ENCODE data around the gene ZSCAN26. TPM values are rescaled to one million over a fixed set of nuclear protein-coding genes. Genes with fewer than 3 reads are reported as not detected.

ZSCAN26 gene
- polyA plus RNA-seq, 1 donor from 2014 or later = 91.2 TPM

- Histone ChIP-seq H3F3A (ENCODE audit: insufficient read depth, low read length, poor library complexity, severe bottlenecking) (peaks cover 4% of the 10 kb centered on the region), H2AFZ (ENCODE audit: low read depth, low read length) (no peak overlapping the region), H3K4me3 (ENCODE audit: low read length) (no peak overlapping the region), H3K79me2 (replicated peaks; ENCODE audit: insufficient read depth, low read length) (no peaks in the 10 kb centered on the region), H3K4me2 (ENCODE audit: low read length) (no peak overlapping the region), H3K27me3 (ENCODE audit: insufficient read depth, low read depth, low read length) (no peaks in the 10 kb centered on the region), H4K20me1 (ENCODE audit: insufficient read depth) (no peaks in the 10 kb centered on the region), H3K9me3 (ENCODE audit: low read length) (no peaks in the 10 kb centered on the region), H3K9ac (ENCODE audit: low read length) (no peak overlapping the region), H3K36me3 (ENCODE audit: insufficient read depth, low read length) (no peaks in the 10 kb centered on the region), H3K9me2 (ENCODE audit: insufficient read depth, low read length) (no peaks in the 10 kb centered on the region), H3K27ac (ENCODE audit: low read length) (no peak overlapping the region)
- TF ChIP-seq TAF1 (IDR thresholded peaks at IDR 0.05; ENCODE audit: low read depth) = no peak
- TF ChIP-seq EZH2 (IDR thresholded peaks at IDR 0.05; ENCODE audit: borderline replicate concordance, insufficient read depth, low read length, poor library complexity, severe bottlenecking) = no peak
- TF ChIP-seq MXI1 (conservative IDR thresholded peaks at IDR 0.05; ENCODE audit: poor library complexity, severe bottlenecking) = no peak
- no peak for TF ChIP-seq EP300 (conservative IDR thresholded peaks at IDR 0.05; ENCODE audit: poor library complexity, severe bottlenecking)
- no peak for TF ChIP-seq RAD21 (conservative IDR thresholded peaks at IDR 0.05)
- TF ChIP-seq REST (IDR thresholded peaks at IDR 0.05; ENCODE audit: borderline replicate concordance) = no peak
- no peak for TF ChIP-seq POLR2AphosphoS5 (IDR thresholded peaks at IDR 0.05)
- TF ChIP-seq CTCF (IDR thresholded peaks at IDR 0.05; ENCODE audit: poor library complexity, severe bottlenecking) = no peak
- no peak for TF ChIP-seq SMC3 (conservative IDR thresholded peaks at IDR 0.05; ENCODE audit: poor library complexity)
Measured at GRCh38 chr6:28240471-28240870, 26.5 kb upstream of the ZSCAN26 start.

GRCh38 chr6:28243946-28244345 is 23.0 kb upstream of the ZSCAN26 start:
- H3K27me3 ChIP-seq (ENCODE audit: insufficient read depth, low read depth, low read length) = no peaks in the 10 kb centered on the region
- no peak overlapping the region for H3K4me3 ChIP-seq (ENCODE audit: low read length)
- TF ChIP-seq TAF1 (IDR thresholded peaks at IDR 0.05; ENCODE audit: low read depth) = no peak
- TF ChIP-seq EP300 (conservative IDR thresholded peaks at IDR 0.05; ENCODE audit: poor library complexity, severe bottlenecking) = no peak
- TF ChIP-seq REST (IDR thresholded peaks at IDR 0.05; ENCODE audit: borderline replicate concordance) = no peak
- no peak for TF ChIP-seq CTCF (IDR thresholded peaks at IDR 0.05; ENCODE audit: poor library complexity, severe bottlenecking)
- no peak for TF ChIP-seq POLR2AphosphoS5 (IDR thresholded peaks at IDR 0.05)
- TF ChIP-seq MXI1 (conservative IDR thresholded peaks at IDR 0.05; ENCODE audit: poor library complexity, severe bottlenecking) = no peak
- no peak for TF ChIP-seq EZH2 (IDR thresholded peaks at IDR 0.05; ENCODE audit: borderline replicate concordance, insufficient read depth, low read length, poor library complexity, severe bottlenecking)
- TF ChIP-seq SMC3 (conservative IDR thresholded peaks at IDR 0.05; ENCODE audit: poor library complexity) = no peak
- TF ChIP-seq RAD21 (conservative IDR thresholded peaks at IDR 0.05) = no peak
- no peaks in the 10 kb centered on the region for H3K9me3 ChIP-seq (ENCODE audit: low read length)
- no peak overlapping the region for H3K4me2 ChIP-seq (ENCODE audit: low read length)
- no peaks in the 10 kb centered on the region for H3K36me3 ChIP-seq (ENCODE audit: insufficient read depth, low read length)
- no peaks in the 10 kb centered on the region for H4K20me1 ChIP-seq (ENCODE audit: insufficient read depth)
- no peak overlapping the region for H2AFZ ChIP-seq (ENCODE audit: low read depth, low read length)
- peaks cover 4% of the 10 kb centered on the region for H3F3A ChIP-seq (ENCODE audit: insufficient read depth, low read length, poor library complexity, severe bottlenecking)
- H3K9ac ChIP-seq (ENCODE audit: low read length) = no peak overlapping the region
- H3K79me2 ChIP-seq (replicated peaks; ENCODE audit: insufficient read depth, low read length) = no peaks in the 10 kb centered on the region
- no peaks in the 10 kb centered on the region for H3K9me2 ChIP-seq (ENCODE audit: insufficient read depth, low read length)
- H3K27ac ChIP-seq (ENCODE audit: low read length) = no peak overlapping the region
